Stomach (tissue), 9 donors: ENCODE measurements around the gene TRAF4. TPM values are rescaled to one million over a fixed set of nuclear protein-coding genes. Genes with fewer than 3 reads are reported as not detected.

Source experiments
- DNase-seq, 2 donors: peaks; one replicate each; pipeline versions ENCODE4 v3.0.0 to v3.0.0-alpha.2; 2013 to 2019
- H3K27ac ChIP-seq, 5 donors: fragments of 200-600 bp in 4 of 5; sonication (generic) in 4 of 5; one replicate each; pipeline ENCODE4 v1.5.1; 2013 to 2019; ENCODE audit warnings: mild to moderate bottlenecking in 1 of 5, moderate library complexity in 1 of 5
- H3K27me3 ChIP-seq, 3 donors: fragments of 200-600 bp; sonication (generic); one replicate each; pipeline ENCODE4 v1.5.1; 2017 to 2019; ENCODE audit warnings: mixed run types in 1 of 3
- H3K36me3 ChIP-seq, 4 donors: fragments of 200-600 bp; sonication (generic); 1 replicate in 3 of 4; 2 replicates in 1 of 4; pipeline ENCODE4 v1.5.1; 2016 to 2019
- H3K4me1 ChIP-seq, 4 donors: fragments of 200-600 bp; sonication (generic); one replicate each; pipeline ENCODE4 v1.5.1; 2016 to 2019
- H3K4me3 ChIP-seq, 4 donors: fragments of 200-600 bp; sonication (generic) in 3 of 4; one replicate each; pipeline ENCODE4 v1.5.1; 2016 to 2019; ENCODE audit warnings: mild to moderate bottlenecking in 1 of 4
- H3K9me3 ChIP-seq, 4 donors: fragments of 200-600 bp; sonication (generic); one replicate each; pipeline ENCODE4 v1.5.1; 2016 to 2019
- EP300 ChIP-seq: sonication (generic); formaldehyde crosslinking; IDR thresholded peaks from one replicate; pipeline ENCODE4 v1.6.1; 2017; ENCODE audit warnings: antibody characterized with exemption
- POLR2A ChIP-seq, 4 donors: fragments of 450-650 bp; IDR thresholded peaks; one replicate each; pipeline ENCODE4 v1.6.1; 2016; ENCODE audit warnings: antibody characterized with exemption in 4 of 4, control low read depth in 2 of 4, mild to moderate bottlenecking in 1 of 4, moderate library complexity in 1 of 4
- POLR2AphosphoS5 ChIP-seq, 3 donors: sonication (generic); formaldehyde crosslinking; IDR thresholded peaks; one replicate each; pipeline ENCODE4 v1.6.1; 2016; ENCODE audit warnings: antibody characterized with exemption in 3 of 3
- WGBS, 5 donors: extraction: QIAGEN DNeasy Blood & Tissue Kit in 3 of 5; methylation state at CpG; one replicate each; pipeline versions ENCODE4 v1.1.5 to v1.1.7; 2013 to 2018; 5-methylcytosine and 5-hydroxymethylcytosine counted together
- intact Hi-C: fragments of 100-400 bp; cut with DNase I; formaldehyde crosslinking; loops from one replicate; pipeline ENCODE4 v1.15.1; 2023; ENCODE audit warnings: low total_unique reads
- polyA plus RNA-seq, 3 donors: library from polyadenylated mRNA; stranded (reverse); fragments of 200-250 nt; gene quantifications; one replicate each; pipeline ENCODE4 v1.2.3, GENCODE V29; 2013
- total RNA-seq, 5 donors: library from RNA; depleted of rRNA; stranded (reverse); fragments of >200 nt; gene quantifications; one replicate each; pipeline versions ENCODE4 v1.1.0 to v1.2.3, GENCODE V29; 2014 to 2016
- TF ChIP-seq, protein P1 (sequence below), 7 experiments: fragments of 450-650 bp in 4 of 7; fragments of 200-600 bp in 3 of 7; sonication (generic) in 3 of 7; IDR thresholded peaks; one replicate each; pipeline ENCODE4 v1.5.1; 2016 to 2019; ENCODE audit warnings: antibody characterized with exemption in 7 of 7, control low read depth in 2 of 7, mild to moderate bottlenecking in 1 of 7
- donor health status: healthy with polysubstance abuse.
- donor health status: Bipolar disorder and iron deficiency.
- donor health status: healthy.

Gene TRAF4
- total and polyA plus RNA-seq, 8 donors = 29.0 to 383 (median 40.0) TPM

- Histone ChIP-seq H3K4me3 (no peak overlapping the region), H3K36me3 (peaks cover 16 to 25% (median 21%) of the 10 kb centered on the region in 4 donors), H3K9me3 (no peaks in the 10 kb centered on the region), H3K27ac (peak overlapping the region in 1 of 5 donors; percentile 91), H3K4me1 (peaks cover 26 to 58% (median 40%) of the 10 kb centered on the region in 4 donors), H3K27me3 (peaks cover 0 to 14% (median 8%) of the 10 kb centered on the region in 3 donors)
- TF ChIP-seq POLR2A (IDR thresholded peaks at IDR 0.05) = no peak
- TF ChIP-seq EP300 = no peak
- TF ChIP-seq, protein P1, sequence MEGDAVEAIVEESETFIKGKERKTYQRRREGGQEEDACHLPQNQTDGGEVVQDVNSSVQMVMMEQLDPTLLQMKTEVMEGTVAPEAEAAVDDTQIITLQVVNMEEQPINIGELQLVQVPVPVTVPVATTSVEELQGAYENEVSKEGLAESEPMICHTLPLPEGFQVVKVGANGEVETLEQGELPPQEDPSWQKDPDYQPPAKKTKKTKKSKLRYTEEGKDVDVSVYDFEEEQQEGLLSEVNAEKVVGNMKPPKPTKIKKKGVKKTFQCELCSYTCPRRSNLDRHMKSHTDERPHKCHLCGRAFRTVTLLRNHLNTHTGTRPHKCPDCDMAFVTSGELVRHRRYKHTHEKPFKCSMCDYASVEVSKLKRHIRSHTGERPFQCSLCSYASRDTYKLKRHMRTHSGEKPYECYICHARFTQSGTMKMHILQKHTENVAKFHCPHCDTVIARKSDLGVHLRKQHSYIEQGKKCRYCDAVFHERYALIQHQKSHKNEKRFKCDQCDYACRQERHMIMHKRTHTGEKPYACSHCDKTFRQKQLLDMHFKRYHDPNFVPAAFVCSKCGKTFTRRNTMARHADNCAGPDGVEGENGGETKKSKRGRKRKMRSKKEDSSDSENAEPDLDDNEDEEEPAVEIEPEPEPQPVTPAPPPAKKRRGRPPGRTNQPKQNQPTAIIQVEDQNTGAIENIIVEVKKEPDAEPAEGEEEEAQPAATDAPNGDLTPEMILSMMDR (IDR thresholded peaks at IDR 0.05) = no peak
- no peak for TF ChIP-seq POLR2AphosphoS5 (IDR thresholded peaks at IDR 0.05)
- DNase-seq = no peak
- intact Hi-C loops = no loop called here
- 60 to 75% (median 69%) methylated on average over 7 of the region's 7 CpGs for WGBS, 5 donors
Measured at GRCh38 chr17:28712705-28713415, 31.0 kb upstream of the TRAF4 start.

GRCh38 chr17:28714281-28714680 is 29.5 kb upstream of the TRAF4 start:
- intact Hi-C loops = no loop called here
- 74 to 94% (median 88%) methylated on average over 3 of the region's 3 CpGs for WGBS, 5 donors
- DNase-seq = no peak

GRCh38 chr17:28715217-28715616 is 28.6 kb upstream of the TRAF4 start:
- WGBS, 5 donors = 89 to 100% (median 100%) methylated on average over 2 of the region's 2 CpGs
- intact Hi-C loops = no loop called here
- peaks cover 16 to 25% (median 21%) of the 10 kb centered on the region in 4 donors for H3K36me3 ChIP-seq

More at GRCh38 chr17:28714281-28714680, 29.5 kb upstream of the TRAF4 start:
- Histone ChIP-seq H3K4me1 (peaks cover 37 to 72% (median 54%) of the 10 kb centered on the region in 4 donors), H3K9me3 (no peaks in the 10 kb centered on the region), H3K36me3 (peaks cover 16 to 25% (median 21%) of the 10 kb centered on the region in 4 donors), H3K4me3 (no peak overlapping the region), H3K27ac (no peak overlapping the region), H3K27me3 (peaks cover 0 to 14% (median 8%) of the 10 kb centered on the region in 3 donors)
- TF ChIP-seq, protein P1 (IDR thresholded peaks at IDR 0.05) = no peak
- no peak for TF ChIP-seq POLR2A (IDR thresholded peaks at IDR 0.05)
- TF ChIP-seq EP300 = no peak
- TF ChIP-seq POLR2AphosphoS5 (IDR thresholded peaks at IDR 0.05) = no peak

More at GRCh38 chr17:28715217-28715616, 28.6 kb upstream of the TRAF4 start:
- H3K27ac ChIP-seq = no peak overlapping the region
- H3K27me3 ChIP-seq = peaks cover 0 to 14% (median 8%) of the 10 kb centered on the region in 3 donors
- no peak overlapping the region for H3K4me3 ChIP-seq
- peaks cover 37 to 65% (median 52%) of the 10 kb centered on the region in 4 donors for H3K4me1 ChIP-seq
- TF ChIP-seq EP300 (no peak), POLR2A (IDR thresholded peaks at IDR 0.05) (no peak), POLR2AphosphoS5 (IDR thresholded peaks at IDR 0.05) (no peak)
- TF ChIP-seq, protein P1 (IDR thresholded peaks at IDR 0.05) = no peak
- H3K9me3 ChIP-seq = no peaks in the 10 kb centered on the region
- no peak for DNase-seq
